ENCODE results near the gene SPSB1.

The SPSB1 gene

DNA sequence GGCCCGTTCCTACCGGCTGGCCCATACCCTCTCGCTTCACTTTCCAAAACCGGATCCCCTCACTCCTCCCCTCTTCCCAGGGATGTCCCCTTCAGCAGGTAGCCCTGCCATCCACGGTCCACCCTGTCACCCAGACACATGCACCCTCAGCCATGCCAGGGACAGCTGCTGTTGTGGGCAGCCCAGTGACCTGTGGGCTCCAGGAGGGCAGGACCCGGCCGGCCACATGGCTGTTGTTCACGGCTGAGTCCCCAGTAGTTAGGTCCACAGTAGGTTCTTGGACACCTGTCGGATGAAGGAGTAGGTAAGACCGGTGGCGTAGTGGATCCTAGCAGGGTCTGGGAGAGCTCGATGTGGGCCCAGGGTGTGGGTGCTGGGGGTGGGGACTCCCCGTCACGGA is 12.5 kb downstream of the SPSB1 start:
- Histone ChIP-seq H3K4me1 (ENCODE audit: insufficient read depth, poor library complexity, severe bottlenecking) (peaks cover 21% of the 10 kb centered on the region), H3K27me3 (ENCODE audit: insufficient read depth, poor library complexity, severe bottlenecking) (no peaks in the 10 kb centered on the region), H3K4me3 (ENCODE audit: severe bottlenecking) (no peak overlapping the region), H3K27ac (ENCODE audit: poor library complexity, severe bottlenecking) (no peak overlapping the region), H3K36me3 (ENCODE audit: low read depth) (no peaks in the 10 kb centered on the region), H3K9me3 (ENCODE audit: severe bottlenecking) (no peaks in the 10 kb centered on the region)
- no peak for DNase-seq (ENCODE audit: low spot score)
- no peak for ATAC-seq (ENCODE audit: low read depth)
- TF ChIP-seq, protein P1, sequence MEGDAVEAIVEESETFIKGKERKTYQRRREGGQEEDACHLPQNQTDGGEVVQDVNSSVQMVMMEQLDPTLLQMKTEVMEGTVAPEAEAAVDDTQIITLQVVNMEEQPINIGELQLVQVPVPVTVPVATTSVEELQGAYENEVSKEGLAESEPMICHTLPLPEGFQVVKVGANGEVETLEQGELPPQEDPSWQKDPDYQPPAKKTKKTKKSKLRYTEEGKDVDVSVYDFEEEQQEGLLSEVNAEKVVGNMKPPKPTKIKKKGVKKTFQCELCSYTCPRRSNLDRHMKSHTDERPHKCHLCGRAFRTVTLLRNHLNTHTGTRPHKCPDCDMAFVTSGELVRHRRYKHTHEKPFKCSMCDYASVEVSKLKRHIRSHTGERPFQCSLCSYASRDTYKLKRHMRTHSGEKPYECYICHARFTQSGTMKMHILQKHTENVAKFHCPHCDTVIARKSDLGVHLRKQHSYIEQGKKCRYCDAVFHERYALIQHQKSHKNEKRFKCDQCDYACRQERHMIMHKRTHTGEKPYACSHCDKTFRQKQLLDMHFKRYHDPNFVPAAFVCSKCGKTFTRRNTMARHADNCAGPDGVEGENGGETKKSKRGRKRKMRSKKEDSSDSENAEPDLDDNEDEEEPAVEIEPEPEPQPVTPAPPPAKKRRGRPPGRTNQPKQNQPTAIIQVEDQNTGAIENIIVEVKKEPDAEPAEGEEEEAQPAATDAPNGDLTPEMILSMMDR (IDR thresholded peaks at IDR 0.05; ENCODE audit: poor library complexity, severe bottlenecking) = no peak

DNA sequence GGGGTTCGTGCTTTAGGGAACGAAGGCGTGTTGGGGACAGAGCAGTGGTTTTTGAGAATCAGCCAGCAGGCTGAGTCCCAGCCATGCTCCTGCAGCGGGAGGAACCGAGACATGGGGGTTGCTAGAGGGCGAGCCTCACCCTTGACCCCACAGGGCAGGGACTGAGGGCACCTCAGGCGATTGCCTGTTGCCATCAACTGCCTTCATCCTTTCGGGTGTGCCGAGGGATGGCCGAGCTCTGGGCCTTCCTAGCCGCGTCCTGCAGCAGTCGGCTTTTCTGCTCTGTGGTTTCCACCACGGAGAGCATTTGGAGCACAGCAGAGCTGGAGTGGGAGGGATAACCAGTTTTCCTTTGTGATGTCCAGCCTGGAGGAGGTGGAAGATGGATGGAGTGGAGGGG is 13.3 kb downstream of the SPSB1 start:
- TF ChIP-seq, protein P1 (IDR thresholded peaks at IDR 0.05; ENCODE audit: poor library complexity, severe bottlenecking) = no peak
- no peak for ATAC-seq (ENCODE audit: low read depth)
- DNase-seq (ENCODE audit: low spot score) = no peak
- Histone ChIP-seq H3K9me3 (ENCODE audit: severe bottlenecking) (no peaks in the 10 kb centered on the region), H3K36me3 (ENCODE audit: low read depth) (no peaks in the 10 kb centered on the region), H3K4me1 (ENCODE audit: insufficient read depth, poor library complexity, severe bottlenecking) (peaks cover 15% of the 10 kb centered on the region), H3K27ac (ENCODE audit: poor library complexity, severe bottlenecking) (no peak overlapping the region), H3K27me3 (ENCODE audit: insufficient read depth, poor library complexity, severe bottlenecking) (no peaks in the 10 kb centered on the region), H3K4me3 (ENCODE audit: severe bottlenecking) (no peak overlapping the region)

DNA sequence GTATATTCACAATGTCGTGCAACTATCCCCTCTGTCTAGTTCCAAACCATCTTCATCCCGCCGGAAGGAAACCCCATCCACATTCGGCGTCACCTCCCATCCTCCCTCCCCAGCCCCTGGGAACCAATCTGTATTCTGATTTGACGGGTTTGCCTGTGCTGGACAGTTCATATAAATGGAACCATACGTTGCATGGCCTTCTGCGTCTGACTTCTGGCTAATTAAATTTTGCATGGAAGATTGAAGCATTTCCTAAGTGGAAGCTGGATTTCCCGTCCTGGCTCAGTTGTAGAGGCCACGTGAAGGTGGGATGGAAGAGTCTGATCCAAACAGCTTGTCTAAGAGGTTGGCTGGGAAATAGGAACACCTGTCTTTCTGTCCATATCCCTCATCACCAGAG is 14.6 kb downstream of the SPSB1 start:
- no peak overlapping the region for H3K27ac ChIP-seq (ENCODE audit: poor library complexity, severe bottlenecking)
- peaks cover 13% of the 10 kb centered on the region for H3K4me1 ChIP-seq (ENCODE audit: insufficient read depth, poor library complexity, severe bottlenecking)
- H3K27me3 ChIP-seq (ENCODE audit: insufficient read depth, poor library complexity, severe bottlenecking) = no peaks in the 10 kb centered on the region
- H3K36me3 ChIP-seq (ENCODE audit: low read depth) = no peaks in the 10 kb centered on the region
- H3K9me3 ChIP-seq (ENCODE audit: severe bottlenecking) = no peaks in the 10 kb centered on the region
- TF ChIP-seq, protein P1 (IDR thresholded peaks at IDR 0.05; ENCODE audit: poor library complexity, severe bottlenecking) = no peak
- DNase-seq (ENCODE audit: low spot score) = no peak
- no peak overlapping the region for H3K4me3 ChIP-seq (ENCODE audit: severe bottlenecking)
- ATAC-seq (ENCODE audit: low read depth) = no peak

DNA sequence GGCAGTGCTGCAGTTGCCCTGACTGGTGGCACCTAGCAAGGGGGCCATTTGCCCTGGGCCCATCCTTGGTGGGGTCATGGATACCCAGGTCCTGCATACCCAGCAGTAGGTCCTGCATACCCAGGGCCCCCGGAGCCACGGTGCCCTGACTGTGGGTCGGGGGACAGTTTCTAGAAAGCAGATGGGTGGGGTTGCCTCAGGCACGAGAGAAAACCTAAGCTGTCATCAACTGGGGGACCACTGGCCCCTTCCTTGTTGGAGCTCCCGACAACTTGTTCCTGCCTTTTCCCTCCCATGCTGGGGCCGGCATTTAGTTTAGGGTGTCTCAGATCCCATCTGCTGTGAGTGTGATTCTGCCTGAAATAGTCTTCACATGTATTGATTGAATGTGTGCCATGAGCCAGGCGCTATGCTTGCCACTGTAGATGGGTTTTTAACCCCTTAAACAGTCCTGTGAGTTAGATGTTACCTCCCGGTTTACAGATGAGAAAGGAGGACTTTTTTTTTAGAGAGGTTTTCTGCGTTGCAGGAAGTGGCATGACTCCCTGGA is 15.6 kb downstream of the SPSB1 start:
- Histone ChIP-seq H3K36me3 (ENCODE audit: low read depth) (no peaks in the 10 kb centered on the region), H3K27ac (ENCODE audit: poor library complexity, severe bottlenecking) (no peak overlapping the region), H3K4me1 (ENCODE audit: insufficient read depth, poor library complexity, severe bottlenecking) (peaks cover 3% of the 10 kb centered on the region), H3K27me3 (ENCODE audit: insufficient read depth, poor library complexity, severe bottlenecking) (no peaks in the 10 kb centered on the region), H3K4me3 (ENCODE audit: severe bottlenecking) (no peak overlapping the region), H3K9me3 (ENCODE audit: severe bottlenecking) (no peaks in the 10 kb centered on the region)
- no peak for DNase-seq (ENCODE audit: low spot score)
- TF ChIP-seq, protein P1 (IDR thresholded peaks at IDR 0.05; ENCODE audit: poor library complexity, severe bottlenecking) = no peak
- ATAC-seq (ENCODE audit: low read depth) = no peak

DNA sequence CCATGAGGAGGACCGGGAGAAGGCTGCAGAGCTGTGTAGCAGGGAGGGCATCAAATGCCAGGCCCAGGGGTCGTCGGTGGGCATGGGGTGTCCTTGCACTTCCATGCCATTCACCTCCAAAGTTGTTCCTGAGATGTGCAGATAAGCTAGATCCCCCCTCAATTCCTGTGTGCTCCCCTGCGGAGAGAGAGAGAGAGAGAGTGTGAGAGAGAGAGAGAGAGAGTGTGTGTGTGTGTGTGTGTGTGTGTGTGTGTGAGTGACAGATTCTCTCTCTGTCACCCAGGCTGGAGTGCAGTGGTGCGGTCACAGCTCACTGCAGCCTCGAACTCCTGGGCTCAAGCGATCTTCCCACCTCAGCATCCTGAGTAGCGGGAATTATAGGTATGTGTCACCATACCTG is 16.4 kb downstream of the SPSB1 start:
- H3K4me3 ChIP-seq (ENCODE audit: severe bottlenecking) = no peak overlapping the region
- TF ChIP-seq, protein P1 (IDR thresholded peaks at IDR 0.05; ENCODE audit: poor library complexity, severe bottlenecking) = no peak
- H3K27ac ChIP-seq (ENCODE audit: poor library complexity, severe bottlenecking) = no peak overlapping the region
- H3K9me3 ChIP-seq (ENCODE audit: severe bottlenecking) = no peaks in the 10 kb centered on the region
- no peaks in the 10 kb centered on the region for H3K36me3 ChIP-seq (ENCODE audit: low read depth)
- no peak for DNase-seq (ENCODE audit: low spot score)
- no peaks in the 10 kb centered on the region for H3K27me3 ChIP-seq (ENCODE audit: insufficient read depth, poor library complexity, severe bottlenecking)
- no peaks in the 10 kb centered on the region for H3K4me1 ChIP-seq (ENCODE audit: insufficient read depth, poor library complexity, severe bottlenecking)
- ATAC-seq (ENCODE audit: low read depth) = no peak
